Panc1 (cell line): ENCODE data around the gene MINK1. TPM values are rescaled to one million over a fixed set of nuclear protein-coding genes. Genes with fewer than 3 reads are reported as not detected.

Experiments used
- ATAC-seq: fragments of 200-7000 bp; cut with Tn5 transposase; 2 replicates; pipeline ENCODE4 v1.9.1; 2020; ENCODE audit warnings: mild to moderate bottlenecking, moderate library complexity
- BruUV-seq: library from RNA; stranded (reverse); fragments of 400-500 nt; replicated peaks from 2 replicates; lab custom pipeline; 2021; lab: Mats Ljungman, UMichigan
- CTCF ChIA-PET: fragments of 300-600 bp; sonication (Branson Sonifier 250); formaldehyde crosslinking; loops from one replicate; lab custom pipeline; 2022; ENCODE audit warnings: antibody characterized with exemption; lab: Charles Lee
- POLR2A ChIA-PET: fragments of 300-600 bp; sonication (Branson Sonifier 250); formaldehyde crosslinking; loops from one replicate; lab custom pipeline; 2022; ENCODE audit warnings: antibody characterized with exemption; lab: Charles Lee
- DNase-seq: peaks from one replicate; pipeline ENCODE4 v3.0.0-alpha.2; 2010; ENCODE audit warnings: low read depth, low spot score
- H3K27ac ChIP-seq: 2 replicates; pipeline ENCODE4 v1.5.1; 2011; ENCODE audit warnings: mild to moderate bottlenecking, low read length, inconsistent platforms
- H3K27me3 ChIP-seq: fragments of 200-500 bp; sonication (Bioruptor generic); 2 replicates; pipeline ENCODE4 v1.6.0; 2014; ENCODE audit warnings: low read length, inconsistent platforms; ENCODE audit not compliant: control insufficient read depth, insufficient read depth
- H3K36me3 ChIP-seq: fragments of 200-500 bp; sonication (Bioruptor generic); 2 replicates; pipeline ENCODE4 v1.5.1; 2014; ENCODE audit warnings: inconsistent platforms, mild to moderate bottlenecking, low read length, moderate library complexity; ENCODE audit not compliant: control insufficient read depth, insufficient read depth
- H3K4me1 ChIP-seq: 2 replicates; pipeline ENCODE4 v1.5.1; 2011; ENCODE audit warnings: inconsistent platforms, mild to moderate bottlenecking, low read length, moderate library complexity; ENCODE audit not compliant: control insufficient read depth, insufficient read depth
- H3K4me3 ChIP-seq, 2 experiments: 2 replicates each; pipeline ENCODE4 v1.5.1; 2011 to 2012; ENCODE audit warnings: low read depth in 2 of 2, low read length in 2 of 2, mild to moderate bottlenecking in 2 of 2, inconsistent platforms in 1 of 2, moderate library complexity in 1 of 2
- H3K9me3 ChIP-seq: fragments of 200-500 bp; sonication (Bioruptor generic); 2 replicates; pipeline ENCODE4 v1.5.1; 2014; ENCODE audit warnings: low read depth, mild to moderate bottlenecking, inconsistent platforms, low read length, moderate library complexity; ENCODE audit not compliant: control insufficient read depth, insufficient read depth
- CTCF ChIP-seq: fragments of 450-650 bp; IDR thresholded peaks from 2 replicates; pipeline ENCODE4 v1.5.1; 2017; ENCODE audit warnings: mild to moderate bottlenecking
- POLR2AphosphoS5 ChIP-seq: IDR thresholded peaks from 2 replicates; pipeline ENCODE4 v1.6.1; 2012; ENCODE audit warnings: mild to moderate bottlenecking, low read depth, low read length, moderate library complexity
- REST ChIP-seq, 2 experiments: IDR thresholded peaks; 2 replicates each; pipeline ENCODE4 v1.6.1; 2011 to 2012; ENCODE audit warnings: low read depth in 2 of 2, control low read depth in 1 of 2, low read length in 1 of 2, mild to moderate bottlenecking in 1 of 2, moderate library complexity in 1 of 2; ENCODE audit not compliant: insufficient read depth in 1 of 2
- SIN3A ChIP-seq: IDR thresholded peaks from 2 replicates; pipeline ENCODE4 v1.6.1; 2012; ENCODE audit warnings: low read depth, mild to moderate bottlenecking, low read length, moderate library complexity, borderline replicate concordance; ENCODE audit not compliant: insufficient read depth
- TCF7L2 ChIP-seq: IDR thresholded peaks from 2 replicates; pipeline ENCODE4 v1.6.1; 2011; ENCODE audit warnings: mild to moderate bottlenecking, low read depth, low read length, inconsistent platforms
- in situ Hi-C: cut with HindIII; loops from 2 replicates; pipeline ENCODE4 v1.10.0; 2016; ENCODE audit warnings: low sequenced_read_pairs, low pct_unique_long_range_greater_than_20kb
- intact Hi-C: fragments of 100-400 bp; cut with micrococcal nuclease; formaldehyde crosslinking; loops from one replicate; pipeline ENCODE4 v1.10.0; 2022; ENCODE audit not compliant: unreplicated experiment
- total RNA-seq: library from RNA; stranded (reverse); gene quantifications from one replicate; pipeline ENCODE4 v1.2.1, GENCODE V29; 2021; ENCODE audit not compliant: unreplicated experiment

Gene MINK1
- total RNA-seq, 1 experiment from 2014 or later: 78.2 TPM

GRCh38 chr17:4919511-4920047 lies 86.4 kb downstream of the MINK1 start:
- H3K4me3 ChIP-seq: no peak overlapping the region
- in situ Hi-C loops: no loop called here
- no peak overlapping the region for H3K27ac ChIP-seq
- ChIA-PET POLR2A (interaction anchor here (0.7 kb wide), 1 partner anchor 67 kb away, joined by 8 read pairs; no protein-coding TSS in a partner anchor), CTCF (no interaction called here)
- DNase-seq: no peak
- TF ChIP-seq REST (IDR thresholded peaks at IDR 0.05; ENCODE audit: insufficient read depth in 1 of 2, low read depth in 2 of 2, low read length in 1 of 2) (no peak), SIN3A (no peak), CTCF (no peak), TCF7L2 (no peak)
- no peaks in the 10 kb centered on the region for H3K9me3 ChIP-seq
- ATAC-seq: no peak
- H3K36me3 ChIP-seq: no peaks in the 10 kb centered on the region
- intact Hi-C loops: no loop called here
- H3K4me1 ChIP-seq: no peaks in the 10 kb centered on the region
- H3K27me3 ChIP-seq: no peaks in the 10 kb centered on the region
- no TSS peak for BruUV-seq

- DNase-seq (no peak), ATAC-seq (no peak)
- Histone ChIP-seq H3K4me1 (no peaks in the 10 kb centered on the region), H3K27me3 (no peaks in the 10 kb centered on the region), H3K9me3 (no peaks in the 10 kb centered on the region), H3K36me3 (no peaks in the 10 kb centered on the region), H3K4me3 (no peak overlapping the region), H3K27ac (no peak overlapping the region)
- ChIA-PET POLR2A (no interaction called here), CTCF (interaction anchor here (0.6 kb wide), 1 partner anchor 202 kb away, joined by 3 read pairs; no protein-coding TSS in a partner anchor)
- BruUV-seq: no TSS peak
- no peak for TF ChIP-seq SIN3A
- TF ChIP-seq REST (IDR thresholded peaks at IDR 0.05; ENCODE audit: insufficient read depth in 1 of 2, low read depth in 2 of 2, low read length in 1 of 2): no peak
- no peak for TF ChIP-seq POLR2AphosphoS5
- TF ChIP-seq CTCF: no peak
- no peak for TF ChIP-seq TCF7L2
- in situ Hi-C loops: no loop called here
- intact Hi-C loops: no loop called here
Measured at GRCh38 chr17:4920351-4921048, 87.4 kb downstream of the MINK1 start.
